Ectodermal cell (in vitro differentiated cells): ENCODE results near the gene MYO7A.

Source experiments
- H3K27ac ChIP-seq: 2 replicates; pipeline ENCODE4 v1.7.0; 2013; ENCODE audit warnings: mild to moderate bottlenecking, low read depth, low read length; ENCODE audit not compliant: insufficient read depth, poor library complexity, severe bottlenecking
- H3K27me3 ChIP-seq: 2 replicates; pipeline ENCODE4 v1.7.0; 2013; ENCODE audit warnings: mild to moderate bottlenecking, low read length; ENCODE audit not compliant: insufficient read depth, control insufficient read depth, poor library complexity, severe bottlenecking
- H3K36me3 ChIP-seq: one replicate; pipeline ENCODE4 v1.7.0; 2013; ENCODE audit warnings: low read length; ENCODE audit not compliant: control insufficient read depth, insufficient read depth
- H3K4me1 ChIP-seq: one replicate; pipeline ENCODE4 v1.7.0; 2013; ENCODE audit warnings: low read length; ENCODE audit not compliant: control insufficient read depth, insufficient read depth
- H3K4me3 ChIP-seq: 2 replicates; pipeline ENCODE4 v1.7.0; 2013; ENCODE audit warnings: low read depth, low read length, control low read depth; ENCODE audit not compliant: insufficient read depth
- H3K9me3 ChIP-seq: 2 replicates; pipeline ENCODE4 v1.7.0; 2013; ENCODE audit warnings: mild to moderate bottlenecking, low read length, moderate library complexity; ENCODE audit not compliant: control insufficient read depth
- WGBS, 2 experiments: methylation state at CpG; one replicate each; pipeline ENCODE4 v1.1.7; 2013; ENCODE audit warnings: missing lambda C conversion rate in 2 of 2; 5-methylcytosine and 5-hydroxymethylcytosine counted together

Gene MYO7A

GRCh38 chr11:77201370-77201769 lies 73.3 kb downstream of the MYO7A start:
- H3K4me1 ChIP-seq = no peaks in the 10 kb centered on the region
- no peaks in the 10 kb centered on the region for H3K9me3 ChIP-seq
- H3K27ac ChIP-seq = no peak overlapping the region
- WGBS, 2 experiments = 95 to 96% methylated on average over 11 of the region's 11 CpGs
- no peaks in the 10 kb centered on the region for H3K27me3 ChIP-seq
- no peak overlapping the region for H3K4me3 ChIP-seq
- H3K36me3 ChIP-seq = no peaks in the 10 kb centered on the region

GRCh38 chr11:77201991-77202841 lies 74.2 kb downstream of the MYO7A start:
- Histone ChIP-seq H3K27ac (no peak overlapping the region), H3K4me3 (no peak overlapping the region), H3K9me3 (no peaks in the 10 kb centered on the region), H3K4me1 (no peaks in the 10 kb centered on the region), H3K36me3 (no peaks in the 10 kb centered on the region), H3K27me3 (no peaks in the 10 kb centered on the region)
- 93 to 94% methylated on average over 23 of the region's 23 CpGs for WGBS, 2 experiments

- H3K36me3 ChIP-seq = no peaks in the 10 kb centered on the region
- no peaks in the 10 kb centered on the region for H3K4me1 ChIP-seq
- no peak overlapping the region for H3K4me3 ChIP-seq
- no peak overlapping the region for H3K27ac ChIP-seq
- H3K9me3 ChIP-seq = no peaks in the 10 kb centered on the region
- 89 to 90% methylated on average over 25 of the region's 25 CpGs for WGBS, 2 experiments
- no peaks in the 10 kb centered on the region for H3K27me3 ChIP-seq
Measured at GRCh38 chr11:77202941-77203900, 75.2 kb downstream of the MYO7A start.

GRCh38 chr11:77203901-77204753 lies 76.1 kb downstream of the MYO7A start:
- Histone ChIP-seq H3K4me1 (no peaks in the 10 kb centered on the region), H3K9me3 (no peaks in the 10 kb centered on the region), H3K27me3 (no peaks in the 10 kb centered on the region), H3K27ac (no peak overlapping the region), H3K4me3 (no peak overlapping the region), H3K36me3 (no peaks in the 10 kb centered on the region)
- 90 to 93% methylated on average over 20 of the region's 20 CpGs for WGBS, 2 experiments

GRCh38 chr11:77204754-77205466 lies 76.9 kb downstream of the MYO7A start:
- no peaks in the 10 kb centered on the region for H3K36me3 ChIP-seq
- H3K27ac ChIP-seq = no peak overlapping the region
- 92% methylated on average over 12 of the region's 12 CpGs for WGBS, 2 experiments
- no peaks in the 10 kb centered on the region for H3K4me1 ChIP-seq
- H3K9me3 ChIP-seq = no peaks in the 10 kb centered on the region
- no peak overlapping the region for H3K4me3 ChIP-seq
- H3K27me3 ChIP-seq = no peaks in the 10 kb centered on the region

GRCh38 chr11:77205467-77206263 lies 77.6 kb downstream of the MYO7A start:
- no peak overlapping the region for H3K27ac ChIP-seq
- no peaks in the 10 kb centered on the region for H3K27me3 ChIP-seq
- no peaks in the 10 kb centered on the region for H3K9me3 ChIP-seq
- no peak overlapping the region for H3K4me3 ChIP-seq
- no peaks in the 10 kb centered on the region for H3K36me3 ChIP-seq
- no peaks in the 10 kb centered on the region for H3K4me1 ChIP-seq
- 89 to 90% methylated on average over 30 of the region's 30 CpGs for WGBS, 2 experiments

GRCh38 chr11:77206264-77207018 lies 78.4 kb downstream of the MYO7A start:
- H3K36me3 ChIP-seq = no peaks in the 10 kb centered on the region
- no peak overlapping the region for H3K4me3 ChIP-seq
- no peak overlapping the region for H3K27ac ChIP-seq
- no peaks in the 10 kb centered on the region for H3K27me3 ChIP-seq
- H3K9me3 ChIP-seq = no peaks in the 10 kb centered on the region
- WGBS, 2 experiments = 94% methylated on average over 13 of the region's 13 CpGs
- no peaks in the 10 kb centered on the region for H3K4me1 ChIP-seq

GRCh38 chr11:77207019-77207485 lies 79.0 kb downstream of the MYO7A start:
- no peaks in the 10 kb centered on the region for H3K9me3 ChIP-seq
- WGBS, 2 experiments = 91% methylated on average over 10 of the region's 10 CpGs
- no peaks in the 10 kb centered on the region for H3K36me3 ChIP-seq
- H3K27me3 ChIP-seq = no peaks in the 10 kb centered on the region
- H3K27ac ChIP-seq = no peak overlapping the region
- no peaks in the 10 kb centered on the region for H3K4me1 ChIP-seq
- H3K4me3 ChIP-seq = no peak overlapping the region
